ENCODE results near the gene MED16.

MED16 gene

DNA sequence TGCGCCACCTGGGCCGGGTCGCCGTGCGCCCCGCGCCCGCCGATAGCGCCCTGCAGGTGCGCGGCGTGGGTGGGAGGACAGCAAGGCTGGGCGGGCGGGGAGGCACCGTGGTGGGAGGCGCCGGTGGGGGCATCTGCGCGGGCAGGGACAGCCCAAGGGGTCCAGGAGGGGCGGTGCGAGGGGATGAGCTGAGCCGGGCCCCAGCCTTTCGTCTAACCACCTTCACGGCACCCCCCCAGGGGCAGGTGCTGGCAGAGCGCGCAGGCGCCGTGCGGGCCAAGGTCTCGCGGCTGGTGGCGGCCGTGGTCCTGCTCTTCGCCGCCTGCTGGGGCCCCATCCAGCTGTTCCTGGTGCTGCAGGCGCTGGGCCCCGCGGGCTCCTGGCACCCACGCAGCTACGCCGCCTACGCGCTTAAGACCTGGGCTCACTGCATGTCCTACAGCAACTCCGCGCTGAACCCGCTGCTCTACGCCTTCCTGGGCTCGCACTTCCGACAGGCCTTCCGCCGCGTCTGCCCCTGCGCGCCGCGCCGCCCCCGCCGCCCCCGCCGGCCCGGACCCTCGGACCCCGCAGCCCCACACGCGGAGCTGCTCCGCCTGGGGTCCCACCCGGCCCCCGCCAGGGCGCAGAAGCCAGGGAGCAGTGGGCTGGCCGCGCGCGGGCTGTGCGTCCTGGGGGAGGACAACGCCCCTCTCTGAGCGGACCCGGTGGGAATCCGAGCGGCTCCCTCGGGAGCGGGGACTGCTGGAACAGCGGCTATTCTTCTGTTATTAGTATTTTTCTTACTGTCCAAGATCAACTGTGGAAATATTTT is 27.3 kb upstream of the MED16 start:
- TF ChIP-seq, protein P1, sequence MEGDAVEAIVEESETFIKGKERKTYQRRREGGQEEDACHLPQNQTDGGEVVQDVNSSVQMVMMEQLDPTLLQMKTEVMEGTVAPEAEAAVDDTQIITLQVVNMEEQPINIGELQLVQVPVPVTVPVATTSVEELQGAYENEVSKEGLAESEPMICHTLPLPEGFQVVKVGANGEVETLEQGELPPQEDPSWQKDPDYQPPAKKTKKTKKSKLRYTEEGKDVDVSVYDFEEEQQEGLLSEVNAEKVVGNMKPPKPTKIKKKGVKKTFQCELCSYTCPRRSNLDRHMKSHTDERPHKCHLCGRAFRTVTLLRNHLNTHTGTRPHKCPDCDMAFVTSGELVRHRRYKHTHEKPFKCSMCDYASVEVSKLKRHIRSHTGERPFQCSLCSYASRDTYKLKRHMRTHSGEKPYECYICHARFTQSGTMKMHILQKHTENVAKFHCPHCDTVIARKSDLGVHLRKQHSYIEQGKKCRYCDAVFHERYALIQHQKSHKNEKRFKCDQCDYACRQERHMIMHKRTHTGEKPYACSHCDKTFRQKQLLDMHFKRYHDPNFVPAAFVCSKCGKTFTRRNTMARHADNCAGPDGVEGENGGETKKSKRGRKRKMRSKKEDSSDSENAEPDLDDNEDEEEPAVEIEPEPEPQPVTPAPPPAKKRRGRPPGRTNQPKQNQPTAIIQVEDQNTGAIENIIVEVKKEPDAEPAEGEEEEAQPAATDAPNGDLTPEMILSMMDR (IDR thresholded peaks at IDR 0.05): peak; percentile 15; the same call in 1 of the 2 replicates
- TF ChIP-seq ZFX (IDR thresholded peaks at IDR 0.05; ENCODE audit: borderline replicate concordance): no peak
- peak overlapping the region; percentile 84 for H3K27ac ChIP-seq

DNA sequence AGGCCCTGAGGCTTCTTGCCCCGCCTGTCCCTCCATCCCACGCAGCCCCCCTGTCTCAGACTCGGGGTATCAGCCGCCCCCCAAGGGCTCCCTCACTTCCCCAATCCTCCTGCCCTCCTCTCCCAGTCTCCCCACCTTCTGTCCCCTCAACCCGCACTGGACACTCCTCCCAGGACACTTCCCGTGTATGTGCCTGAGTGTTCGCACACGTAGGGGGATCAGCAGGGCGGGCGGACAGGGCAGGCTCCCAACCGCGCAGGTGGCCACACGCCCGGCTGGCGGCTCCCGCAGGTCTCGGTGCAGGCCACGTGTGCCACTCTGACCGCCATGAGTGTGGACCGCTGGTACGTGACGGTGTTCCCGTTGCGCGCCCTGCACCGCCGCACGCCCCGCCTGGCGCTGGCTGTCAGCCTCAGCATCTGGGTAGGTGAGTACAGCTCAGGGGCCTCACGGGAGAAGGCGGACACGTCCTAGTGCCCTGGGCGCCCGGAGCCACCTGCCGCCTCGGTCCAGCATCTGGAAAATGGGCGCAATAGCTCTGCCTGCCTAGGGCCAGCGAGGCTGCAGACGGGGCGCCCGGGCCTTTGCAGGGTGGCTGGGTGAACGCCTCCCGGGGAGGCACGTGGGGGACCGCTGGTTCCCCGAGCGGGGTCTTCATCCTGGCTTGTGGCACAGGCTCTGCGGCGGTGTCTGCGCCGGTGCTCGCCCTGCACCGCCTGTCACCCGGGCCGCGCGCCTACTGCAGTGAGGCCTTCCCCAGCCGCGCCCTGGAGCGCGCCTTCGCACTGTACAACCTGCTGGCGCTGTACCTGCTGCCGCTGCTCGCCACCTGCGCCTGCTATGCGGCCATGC is 26.4 kb upstream of the MED16 start:
- TF ChIP-seq ZFX (IDR thresholded peaks at IDR 0.05; ENCODE audit: borderline replicate concordance): no peak
- TF ChIP-seq, protein P1 (IDR thresholded peaks at IDR 0.05): no peak
- H3K27ac ChIP-seq: peak overlapping the region; percentile 84

GRCh38 chr19:918481-919198 is 25.7 kb upstream of the MED16 start:
- no peak for TF ChIP-seq ZFX (IDR thresholded peaks at IDR 0.05; ENCODE audit: borderline replicate concordance)
- TF ChIP-seq, protein P1 (IDR thresholded peaks at IDR 0.05): no peak
- peak overlapping the region; percentile 84 for H3K27ac ChIP-seq

GRCh38 chr19:918152-918437 is 25.1 kb upstream of the MED16 start:
- H3K27ac ChIP-seq: 0 out of 2 replicates have a peak overlapping the region, but pooled peaks have one; percentile 29
- TF ChIP-seq, protein P1 (IDR thresholded peaks at IDR 0.05): no peak
- TF ChIP-seq ZFX (IDR thresholded peaks at IDR 0.05; ENCODE audit: borderline replicate concordance): no peak

GRCh38 chr19:917323-918151 is 24.6 kb upstream of the MED16 start, which contains the start of gene KISS1R:
KISS1R (plus strand) TSS chr19:917333; CDS start chr19:917503, 170 bp downstream.
- TF ChIP-seq, protein P1 (IDR thresholded peaks at IDR 0.05): peak; percentile 65
- TF ChIP-seq ZFX (IDR thresholded peaks at IDR 0.05; ENCODE audit: borderline replicate concordance): no peak
- 0 out of 2 replicates have a peak within 1 kb of the TSS, but pooled peaks have one; percentile 29 for H3K27ac ChIP-seq

GRCh38 chr19:916645-917322 is 23.8 kb upstream of the MED16 start:
- no peak overlapping the region for H3K27ac ChIP-seq
- TF ChIP-seq ZFX (IDR thresholded peaks at IDR 0.05; ENCODE audit: borderline replicate concordance): no peak
- TF ChIP-seq, protein P1 (IDR thresholded peaks at IDR 0.05): no peak
